Measurements from ENCODE around the gene CIRBP. TPM values are rescaled to one million over a fixed set of nuclear protein-coding genes. Genes with fewer than 3 reads are reported as not detected.

Gene CIRBP
- total and polyA plus RNA-seq, 2 of the 13 experiments (the other 11 are each of a cell fraction or from before 2014, with no cell fraction given): 133 to 140 TPM

DNA sequence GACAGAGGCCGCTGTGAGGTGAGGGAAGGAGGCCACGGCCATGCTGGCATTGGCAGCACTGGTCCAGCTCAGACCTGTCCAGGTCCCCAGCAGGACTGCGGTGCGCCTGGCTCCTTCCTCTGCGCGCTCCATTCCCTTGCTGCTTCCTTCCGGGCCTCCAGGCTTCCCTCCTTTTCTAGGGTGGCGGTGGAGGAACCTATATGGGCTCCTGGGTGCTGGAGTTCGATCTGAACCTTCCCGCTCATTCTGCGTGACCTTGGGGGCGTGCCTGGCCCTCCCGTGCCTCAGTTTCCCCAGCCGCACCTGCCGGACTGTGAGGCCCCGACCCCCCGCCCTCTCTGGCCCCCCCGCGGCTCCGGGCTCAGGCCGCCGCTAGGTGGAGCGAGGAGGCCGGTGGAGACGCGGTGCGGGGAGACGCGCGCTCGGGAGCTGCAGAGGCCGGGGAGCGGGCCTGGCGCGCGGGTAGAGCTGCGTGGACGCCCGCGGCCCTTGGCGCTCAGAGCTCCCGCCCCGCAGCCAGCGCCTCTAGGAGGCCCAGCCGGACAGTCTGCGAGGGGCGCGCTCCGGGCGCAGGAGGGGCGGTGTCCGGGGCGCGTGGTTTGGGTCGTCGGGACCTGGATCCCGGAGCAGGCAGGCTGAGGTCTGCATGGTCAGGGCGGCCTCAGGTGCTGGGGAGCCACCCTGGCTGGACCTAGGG is 46.5 kb downstream of the CIRBP start (continued):
- TF ChIP-seq, protein P1, sequence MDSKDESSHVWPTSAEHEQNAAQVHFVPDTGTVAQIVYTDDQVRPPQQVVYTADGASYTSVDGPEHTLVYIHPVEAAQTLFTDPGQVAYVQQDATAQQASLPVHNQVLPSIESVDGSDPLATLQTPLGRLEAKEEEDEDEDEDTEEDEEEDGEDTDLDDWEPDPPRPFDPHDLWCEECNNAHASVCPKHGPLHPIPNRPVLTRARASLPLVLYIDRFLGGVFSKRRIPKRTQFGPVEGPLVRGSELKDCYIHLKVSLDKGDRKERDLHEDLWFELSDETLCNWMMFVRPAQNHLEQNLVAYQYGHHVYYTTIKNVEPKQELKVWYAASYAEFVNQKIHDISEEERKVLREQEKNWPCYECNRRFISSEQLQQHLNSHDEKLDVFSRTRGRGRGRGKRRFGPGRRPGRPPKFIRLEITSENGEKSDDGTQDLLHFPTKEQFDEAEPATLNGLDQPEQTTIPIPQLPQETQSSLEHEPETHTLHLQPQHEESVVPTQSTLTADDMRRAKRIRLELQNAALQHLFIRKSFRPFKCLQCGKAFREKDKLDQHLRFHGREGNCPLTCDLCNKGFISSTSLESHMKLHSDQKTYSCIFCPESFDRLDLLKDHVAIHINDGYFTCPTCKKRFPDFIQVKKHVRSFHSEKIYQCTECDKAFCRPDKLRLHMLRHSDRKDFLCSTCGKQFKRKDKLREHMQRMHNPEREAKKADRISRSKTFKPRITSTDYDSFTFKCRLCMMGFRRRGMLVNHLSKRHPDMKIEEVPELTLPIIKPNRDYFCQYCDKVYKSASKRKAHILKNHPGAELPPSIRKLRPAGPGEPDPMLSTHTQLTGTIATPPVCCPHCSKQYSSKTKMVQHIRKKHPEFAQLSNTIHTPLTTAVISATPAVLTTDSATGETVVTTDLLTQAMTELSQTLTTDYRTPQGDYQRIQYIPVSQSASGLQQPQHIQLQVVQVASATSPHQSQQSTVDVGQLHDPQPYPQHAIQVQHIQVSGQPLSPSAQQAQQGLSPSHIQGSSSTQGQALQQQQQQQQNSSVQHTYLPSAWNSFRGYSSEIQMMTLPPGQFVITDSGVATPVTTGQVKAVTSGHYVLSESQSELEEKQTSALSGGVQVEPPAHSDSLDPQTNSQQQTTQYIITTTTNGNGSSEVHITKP (CRISPR knock-in tag; IDR thresholded peaks at IDR 0.05; ENCODE audit: low read depth): no peak
- TF ChIP-seq RFX1 (IDR thresholded peaks at IDR 0.05): no peak
- TF ChIP-seq ZBTB38 (CRISPR knock-in tag; IDR thresholded peaks at IDR 0.05): 0 out of 2 replicates have a peak, but pooled peaks have one; percentile 57
- TF ChIP-seq ELF4 (CRISPR knock-in tag; IDR thresholded peaks at IDR 0.05; ENCODE audit: borderline replicate concordance): no peak
- TF ChIP-seq, protein P2, sequence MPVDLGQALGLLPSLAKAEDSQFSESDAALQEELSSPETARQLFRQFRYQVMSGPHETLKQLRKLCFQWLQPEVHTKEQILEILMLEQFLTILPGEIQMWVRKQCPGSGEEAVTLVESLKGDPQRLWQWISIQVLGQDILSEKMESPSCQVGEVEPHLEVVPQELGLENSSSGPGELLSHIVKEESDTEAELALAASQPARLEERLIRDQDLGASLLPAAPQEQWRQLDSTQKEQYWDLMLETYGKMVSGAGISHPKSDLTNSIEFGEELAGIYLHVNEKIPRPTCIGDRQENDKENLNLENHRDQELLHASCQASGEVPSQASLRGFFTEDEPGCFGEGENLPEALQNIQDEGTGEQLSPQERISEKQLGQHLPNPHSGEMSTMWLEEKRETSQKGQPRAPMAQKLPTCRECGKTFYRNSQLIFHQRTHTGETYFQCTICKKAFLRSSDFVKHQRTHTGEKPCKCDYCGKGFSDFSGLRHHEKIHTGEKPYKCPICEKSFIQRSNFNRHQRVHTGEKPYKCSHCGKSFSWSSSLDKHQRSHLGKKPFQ (CRISPR knock-in tag; IDR thresholded peaks at IDR 0.05; ENCODE audit: insufficient replicate concordance): no peak
- TF ChIP-seq NFKBIZ (CRISPR knock-in tag; IDR thresholded peaks at IDR 0.05): no peak
- no peak for TF ChIP-seq CEBPG (CRISPR knock-in tag; IDR thresholded peaks at IDR 0.05)
- TF ChIP-seq TARDBP (CRISPR knock-in tag; IDR thresholded peaks at IDR 0.05): peak; percentile 68; the same call in 1 of the 2 replicates
- TF ChIP-seq, protein P3, sequence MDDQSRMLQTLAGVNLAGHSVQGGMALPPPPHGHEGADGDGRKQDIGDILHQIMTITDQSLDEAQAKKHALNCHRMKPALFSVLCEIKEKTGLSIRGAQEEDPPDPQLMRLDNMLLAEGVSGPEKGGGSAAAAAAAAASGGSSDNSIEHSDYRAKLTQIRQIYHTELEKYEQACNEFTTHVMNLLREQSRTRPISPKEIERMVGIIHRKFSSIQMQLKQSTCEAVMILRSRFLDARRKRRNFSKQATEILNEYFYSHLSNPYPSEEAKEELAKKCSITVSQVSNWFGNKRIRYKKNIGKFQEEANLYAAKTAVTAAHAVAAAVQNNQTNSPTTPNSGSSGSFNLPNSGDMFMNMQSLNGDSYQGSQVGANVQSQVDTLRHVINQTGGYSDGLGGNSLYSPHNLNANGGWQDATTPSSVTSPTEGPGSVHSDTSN (CRISPR knock-in tag; IDR thresholded peaks at IDR 0.05; ENCODE audit: borderline replicate concordance): no peak
- no peak for TF ChIP-seq SALL2 (CRISPR knock-in tag; IDR thresholded peaks at IDR 0.05)
- no peak for TF ChIP-seq RARG (CRISPR knock-in tag; IDR thresholded peaks at IDR 0.05; ENCODE audit: low read depth)
- TF ChIP-seq, protein P4, sequence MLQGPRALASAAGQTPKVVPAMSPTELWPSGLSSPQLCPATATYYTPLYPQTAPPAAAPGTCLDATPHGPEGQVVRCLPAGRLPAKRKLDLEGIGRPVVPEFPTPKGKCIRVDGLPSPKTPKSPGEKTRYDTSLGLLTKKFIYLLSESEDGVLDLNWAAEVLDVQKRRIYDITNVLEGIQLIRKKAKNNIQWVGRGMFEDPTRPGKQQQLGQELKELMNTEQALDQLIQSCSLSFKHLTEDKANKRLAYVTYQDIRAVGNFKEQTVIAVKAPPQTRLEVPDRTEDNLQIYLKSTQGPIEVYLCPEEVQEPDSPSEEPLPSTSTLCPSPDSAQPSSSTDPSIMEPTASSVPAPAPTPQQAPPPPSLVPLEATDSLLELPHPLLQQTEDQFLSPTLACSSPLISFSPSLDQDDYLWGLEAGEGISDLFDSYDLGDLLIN (CRISPR knock-in tag; IDR thresholded peaks at IDR 0.05; ENCODE audit: borderline replicate concordance): no peak
- no peak for TF ChIP-seq FOXP1 (IDR thresholded peaks at IDR 0.05)
- no peak for TF ChIP-seq FOXP1 (CRISPR knock-in tag; IDR thresholded peaks at IDR 0.05)
- TF ChIP-seq SOX5 (CRISPR knock-in tag; IDR thresholded peaks at IDR 0.05; ENCODE audit: borderline replicate concordance): 0 out of 2 replicates have a peak, but pooled peaks have one; percentile 16
- no peak for TF ChIP-seq ZNF225 (CRISPR knock-in tag; IDR thresholded peaks at IDR 0.05)
- no peak for TF ChIP-seq ZBTB3 (CRISPR knock-in tag; IDR thresholded peaks at IDR 0.05; ENCODE audit: borderline replicate concordance, low read depth)
- no peak for TF ChIP-seq TBX2 (CRISPR knock-in tag; IDR thresholded peaks at IDR 0.05; ENCODE audit: borderline replicate concordance)
- no peak for TF ChIP-seq ZNF570 (CRISPR knock-in tag; IDR thresholded peaks at IDR 0.05; ENCODE audit: borderline replicate concordance)
- no peak for TF ChIP-seq RXRB (CRISPR knock-in tag; IDR thresholded peaks at IDR 0.05; ENCODE audit: borderline replicate concordance)
- TF ChIP-seq IRF2 (CRISPR knock-in tag; IDR thresholded peaks at IDR 0.05): no peak
- no peak for TF ChIP-seq SRY (CRISPR knock-in tag; IDR thresholded peaks at IDR 0.05)
- TF ChIP-seq ZNF556 (CRISPR knock-in tag; IDR thresholded peaks at IDR 0.05; ENCODE audit: borderline replicate concordance): no peak
- TF ChIP-seq ATRX (CRISPR knock-in tag; IDR thresholded peaks at IDR 0.05; ENCODE audit: borderline replicate concordance): no peak

Measured in HepG2 (cell line).